Fibroblast of skin of right quadriceps (primary cell): ENCODE data around the gene ZNF236.
"Not testable (repeated sequence)": the region's sequence is repeated elsewhere in the genome, so short reads cannot be mapped to it uniquely, and the experiment has no call there.

ENCODE experiments used
- DNase-seq: peaks from one replicate; pipeline ENCODE4 v3.0.0-alpha.2; 2013

The ZNF236 gene

DNA sequence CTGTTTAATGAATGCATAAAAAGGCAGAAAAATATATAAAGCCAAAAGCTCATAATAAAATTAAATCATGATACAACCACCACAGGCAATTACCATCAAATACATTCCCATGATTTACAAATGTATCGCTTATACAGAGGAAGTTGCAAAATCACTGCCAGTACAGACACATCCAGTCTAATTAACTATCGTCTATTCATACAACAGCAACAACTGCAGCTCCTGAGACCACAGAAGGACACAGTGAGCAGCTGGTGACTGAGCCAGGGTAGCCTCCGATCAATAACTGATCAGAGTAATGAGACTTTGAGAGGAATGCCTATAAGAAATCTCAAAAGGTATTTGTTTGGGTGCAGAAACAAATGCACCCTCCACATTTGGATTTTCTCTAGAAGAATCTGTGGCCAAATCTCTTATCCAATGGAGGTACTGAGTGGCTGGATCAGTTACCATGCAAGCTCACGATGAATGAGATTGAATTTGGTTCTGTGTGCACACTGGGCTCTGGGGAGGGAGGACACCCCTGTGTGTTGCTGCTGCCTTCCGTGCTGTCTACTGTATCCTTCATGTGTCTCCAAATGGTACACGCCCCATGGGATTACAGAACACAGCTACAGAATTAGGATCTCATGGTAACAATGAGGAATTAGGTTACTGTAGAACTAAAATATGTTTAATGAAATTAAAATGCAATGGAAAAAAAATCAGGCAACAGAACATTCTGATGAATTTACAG lies 190.6 kb downstream of the ZNF236 start:
- no peak for DNase-seq

DNA sequence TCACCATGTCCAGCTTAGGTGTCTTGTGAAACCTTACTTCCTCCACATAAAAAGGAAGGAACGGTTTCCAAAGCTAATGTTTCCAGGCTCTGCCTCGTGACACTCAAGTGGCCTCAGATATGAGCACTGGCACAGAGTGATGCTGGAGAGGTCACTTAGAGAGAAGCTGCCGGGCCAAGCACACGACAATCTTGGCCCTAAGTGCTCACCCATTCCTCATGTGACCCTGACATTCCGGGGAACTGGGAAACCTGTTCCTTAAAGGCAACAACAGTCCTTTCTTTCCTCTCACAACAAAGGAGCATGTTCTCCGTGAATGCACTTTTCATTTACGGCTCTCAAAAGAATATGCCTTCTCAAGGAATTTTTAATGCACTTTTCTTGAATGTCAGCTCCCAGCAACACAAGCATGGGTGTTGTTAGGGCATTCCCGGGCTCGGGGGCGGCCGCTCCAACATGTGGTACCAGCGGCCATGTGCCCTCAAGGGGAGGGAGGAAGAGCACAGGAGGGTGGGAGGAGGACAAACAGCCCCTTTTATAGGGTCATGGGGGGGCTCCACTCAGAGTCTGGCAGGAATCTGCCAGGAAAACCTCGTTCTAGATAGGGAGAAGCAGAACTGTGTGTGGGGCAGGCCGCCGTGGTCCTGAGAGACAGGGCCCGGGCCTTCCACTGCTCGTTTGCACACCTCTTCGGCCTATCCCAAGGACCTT lies 191.6 kb downstream of the ZNF236 start:
- DNase-seq: no peak

DNA sequence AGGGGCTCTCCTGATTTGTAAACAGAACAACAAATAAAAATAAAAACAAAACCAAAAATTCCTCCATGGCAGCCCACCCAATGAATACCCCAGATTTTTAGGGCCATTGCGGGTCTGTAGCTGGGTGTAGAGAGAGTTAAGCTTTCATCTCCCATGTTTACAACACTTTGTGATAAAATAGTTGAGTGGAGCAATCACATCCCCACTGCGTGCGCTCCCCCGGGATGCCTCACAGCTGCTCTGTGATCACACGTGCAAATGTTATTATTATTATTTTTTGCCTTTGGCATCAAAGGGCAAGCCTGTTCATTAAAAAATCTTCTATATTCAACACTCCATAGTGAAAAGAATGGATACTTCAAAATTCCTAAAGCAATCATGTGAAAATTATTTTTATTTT lies 192.2 kb downstream of the ZNF236 start:
- DNase-seq: no peak

DNA sequence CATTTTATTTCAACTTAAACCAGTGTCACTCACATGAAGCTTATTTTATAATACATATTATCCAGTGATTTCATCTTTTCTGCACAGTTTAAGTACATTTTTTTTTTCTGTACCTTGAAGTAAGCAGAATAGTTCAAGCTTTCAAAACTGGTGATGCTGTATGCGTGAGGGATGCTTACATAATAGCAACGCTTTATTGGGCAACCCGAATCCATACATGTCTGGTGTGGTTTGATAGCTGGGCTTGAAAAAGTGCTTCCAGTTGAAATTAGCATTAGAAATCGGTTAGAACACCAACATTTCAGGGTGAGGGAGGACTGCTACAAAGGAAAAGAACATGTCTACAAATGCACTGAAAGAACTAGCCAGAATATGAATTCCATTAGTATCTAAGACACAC lies 192.8 kb downstream of the ZNF236 start:
- no peak for DNase-seq

DNA sequence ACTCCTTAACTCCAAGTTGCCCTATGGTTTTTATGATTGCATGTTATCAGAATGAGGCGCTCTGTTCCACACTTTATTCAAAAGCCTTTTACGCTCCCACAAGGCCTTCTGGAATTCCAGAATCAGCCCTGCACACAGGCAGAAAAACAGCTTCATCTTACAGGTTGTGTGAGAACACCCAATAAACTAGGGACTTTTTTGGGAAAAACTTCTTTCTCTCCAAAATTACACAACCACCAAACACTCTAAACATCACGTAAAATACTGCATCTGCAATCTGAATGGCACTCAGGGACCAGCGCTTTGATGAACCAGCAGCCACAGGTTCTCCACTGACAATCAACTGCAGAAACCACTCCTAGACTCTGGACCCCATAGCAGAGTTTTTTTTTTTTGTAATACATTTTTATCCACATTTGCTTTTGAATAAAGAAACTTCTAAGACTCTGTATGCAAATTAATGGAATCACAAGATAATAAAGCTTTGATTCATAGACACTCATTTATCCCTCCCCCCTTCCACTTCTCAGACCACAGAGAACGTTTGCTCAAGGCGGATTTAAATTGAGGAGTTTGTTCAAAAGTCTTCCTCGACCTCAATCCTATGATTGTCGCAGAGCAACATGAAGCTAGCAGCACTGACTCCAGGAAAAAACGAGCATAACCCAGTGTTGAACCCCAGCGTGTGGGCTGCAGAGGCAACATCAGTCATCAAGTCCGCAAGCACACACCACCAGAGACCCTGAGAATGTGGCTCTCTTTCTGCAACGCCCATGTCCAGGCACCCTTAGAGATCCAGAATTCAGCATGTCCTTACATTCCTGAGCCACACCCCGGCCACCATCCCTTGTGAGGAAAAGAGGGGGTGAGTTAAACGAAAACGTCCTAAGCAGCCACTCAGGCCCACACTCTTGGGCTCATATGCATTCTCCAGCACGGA lies 193.7 kb downstream of the ZNF236 start:
- no peak for DNase-seq

DNA sequence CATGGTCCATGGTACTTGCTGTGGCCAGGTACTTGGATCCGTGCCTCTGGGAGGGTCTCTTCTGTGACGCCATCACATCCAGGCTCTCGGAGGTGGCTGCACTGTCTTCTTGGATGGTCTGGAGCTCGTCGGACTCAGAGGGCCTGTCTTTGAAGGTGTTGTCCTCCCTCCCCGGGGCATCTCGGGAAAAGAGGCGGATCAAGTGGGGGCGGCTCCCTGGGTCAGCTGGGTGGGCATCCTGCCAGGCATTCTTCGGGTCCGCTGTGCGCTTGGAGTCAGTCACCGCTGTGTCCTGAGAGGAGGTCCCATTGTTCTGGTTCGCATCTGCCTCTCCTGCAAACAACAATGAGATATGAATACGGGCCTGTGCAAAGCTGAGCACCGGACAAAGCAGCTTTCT lies 194.6 kb downstream of the ZNF236 start:
- no peak for DNase-seq

DNA sequence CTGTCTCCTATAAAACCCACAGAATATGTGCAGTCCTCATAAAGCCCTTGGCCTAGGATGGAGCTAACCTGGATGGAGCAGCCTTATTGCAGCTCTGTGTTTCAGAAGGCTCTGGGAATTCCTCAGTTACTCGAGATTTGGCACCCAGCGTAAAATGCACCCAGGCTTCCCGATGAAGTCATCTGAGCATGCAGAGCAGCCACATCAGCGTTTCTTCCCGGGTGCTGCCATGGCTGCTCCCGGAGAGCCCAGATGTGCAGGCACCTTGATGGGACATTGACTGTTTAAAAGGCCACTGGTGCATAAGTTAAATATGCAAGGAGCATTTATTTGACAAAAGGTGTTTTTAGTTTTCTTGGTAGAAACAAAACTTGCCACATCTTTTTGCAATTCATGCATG lies 195.0 kb downstream of the ZNF236 start:
- no peak for DNase-seq

DNA sequence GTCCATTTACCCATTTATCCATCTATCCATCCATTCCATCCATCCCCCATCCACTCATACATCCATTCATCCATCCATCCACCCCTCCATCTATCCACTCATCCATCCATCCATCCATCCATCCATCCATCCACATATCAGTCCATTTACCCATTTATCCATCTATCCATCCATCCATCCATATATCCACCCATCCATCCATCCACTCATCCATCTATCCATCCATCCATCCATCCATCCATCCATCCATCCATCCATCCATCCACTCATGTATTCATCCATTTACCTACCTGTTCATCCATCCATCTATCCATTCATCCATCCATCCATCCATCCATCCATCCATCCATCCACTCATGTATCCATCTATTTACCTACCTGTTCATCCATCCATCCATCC lies 196.3 kb downstream of the ZNF236 start:
- DNase-seq: not testable (repeated sequence)

DNA sequence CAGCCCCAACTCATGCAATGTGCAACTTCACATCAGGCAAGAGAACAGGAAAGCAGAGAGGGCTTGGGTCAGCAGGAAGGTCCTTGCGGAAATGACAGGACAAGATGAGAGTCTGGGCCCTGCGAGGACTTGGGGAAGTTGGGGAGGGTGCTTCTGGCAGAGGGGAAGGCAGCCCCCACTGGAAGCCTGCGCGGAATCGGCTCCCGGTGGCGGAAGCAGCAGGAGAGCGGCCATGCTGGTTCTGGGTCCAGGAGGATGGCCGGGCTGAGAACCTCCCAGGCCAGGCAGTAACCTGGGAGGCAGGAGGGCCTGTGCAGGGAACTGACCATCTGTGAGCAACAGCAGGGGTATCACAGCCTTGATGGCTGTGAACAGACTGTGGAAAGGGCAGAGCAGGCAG lies 197.3 kb downstream of the ZNF236 start:
- no peak for DNase-seq
